Kasumi-1 (cell line): Measurements from ENCODE around the gene FSTL4.

Experiments
- DNase-seq, 2 experiments: peaks; one replicate each; lab custom pipeline; 2025; lab: John Stamatoyannopoulos, UW

The FSTL4 gene

DNA sequence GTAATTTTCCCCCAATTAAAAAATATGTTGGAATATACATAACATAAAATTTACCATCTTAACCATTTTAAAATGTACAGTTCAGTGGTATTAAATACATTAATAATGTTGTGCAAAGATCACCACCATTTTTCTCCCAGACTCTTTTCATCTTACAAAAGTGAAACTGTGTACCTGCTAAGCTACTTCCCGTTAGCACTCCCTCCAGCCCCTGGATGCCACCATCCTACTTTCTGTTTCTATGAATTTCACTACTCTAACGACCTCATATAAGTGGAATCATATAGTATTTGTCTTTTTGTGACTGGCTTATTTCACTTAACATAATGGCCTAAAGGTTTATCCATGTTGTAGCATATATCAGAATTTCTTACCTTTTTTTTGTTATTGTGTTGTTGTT lies 447.6 kb downstream of the FSTL4 start:
- DNase-seq = no peak

DNA sequence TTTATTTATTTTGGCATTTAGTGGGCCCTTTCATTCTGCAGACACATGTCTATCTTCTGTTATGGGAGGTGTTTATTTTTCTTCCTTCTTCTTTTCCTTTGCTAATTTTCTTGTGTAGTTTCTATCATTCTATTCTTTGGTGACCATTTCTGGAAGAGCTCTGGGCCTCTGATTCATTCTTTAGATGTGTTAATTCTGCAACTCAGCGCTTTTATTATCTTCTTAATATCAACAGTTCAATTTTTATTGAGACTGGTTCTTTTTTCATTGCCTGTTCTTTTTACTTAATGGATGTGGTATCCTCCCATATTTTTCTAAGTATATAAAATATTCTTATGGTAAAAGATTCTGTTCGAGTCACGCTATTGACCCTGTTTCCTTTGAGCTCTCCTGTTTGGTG lies 448.5 kb downstream of the FSTL4 start:
- no peak for DNase-seq

DNA sequence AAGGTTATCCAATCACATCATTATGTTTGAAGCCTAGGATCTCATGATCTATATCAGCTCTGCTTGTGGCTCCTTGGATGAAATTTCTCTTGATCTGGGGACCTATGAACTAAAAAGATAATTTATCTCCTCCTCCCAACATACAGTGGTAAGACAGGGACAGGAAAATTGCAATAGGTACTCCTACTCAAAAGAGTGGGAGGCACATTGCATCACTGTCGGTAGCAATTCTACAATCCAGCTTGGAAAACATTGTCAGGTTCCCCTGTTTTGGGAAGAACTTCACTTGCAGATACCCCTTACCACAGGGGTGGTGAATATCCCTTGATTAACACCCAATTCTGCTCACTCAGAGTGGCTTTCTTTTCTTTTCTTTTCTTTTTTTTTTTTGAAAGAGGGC lies 452.8 kb downstream of the FSTL4 start:
- no peak for DNase-seq

DNA sequence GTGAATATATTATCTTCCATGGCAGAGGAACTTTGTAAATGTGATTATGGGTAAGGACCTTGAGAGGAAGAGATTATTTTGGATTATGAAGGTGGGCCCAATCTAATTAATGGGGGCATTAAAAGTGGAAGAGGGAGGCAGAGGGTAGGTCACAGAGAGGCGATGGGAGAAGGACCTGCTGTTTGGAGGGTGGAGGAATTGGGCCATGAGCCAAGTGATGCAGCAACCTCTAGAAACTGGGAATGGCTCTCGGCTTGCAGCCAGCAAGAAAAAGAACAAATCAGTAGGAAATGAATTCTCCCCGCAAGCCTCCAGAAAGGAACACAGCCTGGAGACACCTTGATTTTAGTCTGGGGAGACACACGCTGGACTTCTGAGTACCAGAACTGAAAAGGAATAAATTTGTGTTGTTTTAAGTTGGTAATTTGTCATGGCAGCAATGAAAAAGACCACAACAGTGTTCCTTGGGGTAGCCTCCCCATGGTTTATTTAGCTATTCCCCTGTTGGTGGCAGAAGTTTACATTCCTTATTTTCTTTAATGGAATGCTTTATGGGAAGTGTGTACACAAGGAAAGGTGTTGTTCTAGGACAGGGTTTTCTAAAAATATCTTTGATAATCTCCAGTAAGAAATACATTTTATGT lies 456.9 kb downstream of the FSTL4 start:
- DNase-seq = no peak

DNA sequence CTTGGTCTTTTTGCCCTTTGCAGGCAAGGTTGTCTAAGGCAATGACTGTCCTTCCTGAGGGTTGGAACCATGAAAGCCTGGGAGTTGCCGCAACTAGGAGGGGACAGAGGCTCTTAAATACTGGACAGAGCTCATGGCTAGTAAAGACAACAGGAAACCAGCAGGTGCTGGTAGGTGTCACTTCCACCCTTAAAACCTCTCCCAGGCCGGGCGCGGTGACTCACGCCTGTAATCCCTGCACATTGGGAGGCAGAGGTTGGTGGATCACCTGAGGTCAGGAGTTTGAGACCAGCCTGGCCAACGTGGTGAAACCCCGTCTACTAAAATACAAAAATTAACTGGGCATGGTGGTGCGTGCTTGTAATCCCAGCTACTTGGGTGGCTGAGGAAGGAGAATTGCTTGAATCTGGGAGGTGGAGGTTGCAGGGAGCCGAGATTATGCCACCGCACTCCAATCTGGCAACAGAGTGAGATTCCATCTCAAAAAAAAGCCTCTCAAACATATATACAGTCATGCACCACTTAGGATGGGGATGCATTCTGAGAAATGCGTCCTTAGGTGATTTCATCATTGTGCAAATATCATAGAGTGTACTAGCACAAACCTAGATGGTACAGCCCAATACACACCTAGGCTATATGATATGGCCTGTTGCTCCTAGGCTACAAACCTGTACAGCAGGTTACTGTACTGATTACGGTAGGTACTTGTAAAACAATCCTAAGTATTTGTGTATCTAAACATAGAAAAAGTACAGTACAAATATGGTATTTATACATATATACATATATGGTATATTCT lies 457.9 kb downstream of the FSTL4 start:
- no peak for DNase-seq

DNA sequence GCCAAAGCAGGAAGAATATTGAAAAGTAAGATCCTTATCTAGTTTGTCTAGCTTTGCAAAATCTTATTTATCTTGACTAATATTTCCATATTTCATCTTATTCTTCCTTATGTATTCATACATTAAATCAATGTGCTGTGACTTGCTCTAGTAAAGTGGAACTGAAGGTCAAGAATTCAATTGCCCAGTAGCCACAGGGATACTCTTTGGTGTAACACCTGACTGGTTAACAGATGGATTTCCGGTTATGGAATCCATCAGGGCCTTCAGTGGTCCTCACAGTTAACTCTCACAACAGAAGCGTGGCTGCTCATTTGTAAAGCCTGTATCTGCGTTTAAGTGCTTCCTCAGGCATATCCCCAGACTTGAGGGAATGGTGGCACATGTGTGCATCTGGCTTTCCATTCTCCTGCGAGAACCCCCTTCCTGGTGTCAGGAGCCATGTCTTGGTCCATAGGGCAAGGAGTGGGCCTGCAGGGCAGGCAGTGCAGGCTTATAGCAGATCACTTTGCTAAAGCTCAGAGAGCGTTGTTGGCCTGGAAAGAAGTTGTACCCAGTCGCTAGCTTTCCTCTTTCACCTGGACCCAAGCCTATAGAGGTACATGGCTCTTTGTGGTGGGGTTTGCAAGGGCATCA lies 461.3 kb downstream of the FSTL4 start:
- no peak for DNase-seq

DNA sequence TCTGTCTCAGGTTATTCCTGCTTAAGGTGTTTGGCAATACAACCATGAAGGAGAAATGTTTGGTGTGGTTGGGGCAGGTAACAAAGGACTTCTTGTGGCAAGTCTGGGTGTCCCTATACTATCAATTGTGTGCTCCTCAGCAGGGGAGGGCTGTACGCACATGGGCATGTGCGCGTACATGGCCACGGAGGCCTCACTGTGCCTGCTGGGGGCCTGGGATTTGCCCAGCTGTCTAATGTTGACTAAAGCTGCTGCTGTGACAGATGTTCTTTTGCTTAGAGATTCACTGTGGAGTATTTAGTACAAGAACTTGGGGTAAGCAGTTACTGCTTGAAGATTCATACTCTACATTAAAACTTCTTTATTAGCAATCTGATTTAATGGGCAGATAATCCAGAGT lies 463.0 kb downstream of the FSTL4 start:
- no peak for DNase-seq

DNA sequence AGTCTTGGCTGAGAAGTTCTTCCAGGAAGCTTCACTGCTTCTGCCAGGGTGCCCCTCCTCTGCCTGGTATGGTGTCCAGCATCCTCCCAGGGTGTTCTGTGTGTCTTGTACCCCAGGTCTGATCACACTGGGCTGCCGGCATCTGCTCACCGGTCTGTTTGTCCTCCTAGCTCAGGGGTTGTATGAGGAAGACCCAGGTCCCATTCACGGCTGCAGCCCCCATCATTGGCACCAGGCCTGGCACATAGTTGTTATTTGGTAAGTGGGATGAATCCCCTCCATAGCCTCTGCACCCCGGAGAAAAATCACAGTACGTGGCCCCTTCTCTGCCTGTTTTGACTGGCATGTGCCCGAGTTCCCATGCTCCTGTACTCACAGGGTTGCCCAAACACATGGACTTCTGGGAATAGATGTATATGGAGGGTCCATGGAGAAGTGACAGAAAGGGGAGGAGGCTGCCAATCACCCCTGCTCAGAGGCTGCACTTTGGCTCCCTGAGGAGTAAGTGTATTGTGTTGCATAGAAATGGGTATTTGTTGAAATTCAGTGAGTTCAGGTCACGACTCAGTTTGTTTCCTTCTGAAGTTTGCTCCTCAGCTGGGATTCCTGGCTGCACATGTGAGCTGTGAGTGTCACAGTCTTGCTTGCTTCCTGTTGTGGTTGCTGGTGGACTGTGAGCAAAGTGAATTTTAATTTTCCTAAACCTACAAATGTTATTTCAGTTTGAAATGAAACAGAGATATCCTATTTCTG lies 464.4 kb downstream of the FSTL4 start:
- peak; percentile 23 to 42 for DNase-seq

DNA sequence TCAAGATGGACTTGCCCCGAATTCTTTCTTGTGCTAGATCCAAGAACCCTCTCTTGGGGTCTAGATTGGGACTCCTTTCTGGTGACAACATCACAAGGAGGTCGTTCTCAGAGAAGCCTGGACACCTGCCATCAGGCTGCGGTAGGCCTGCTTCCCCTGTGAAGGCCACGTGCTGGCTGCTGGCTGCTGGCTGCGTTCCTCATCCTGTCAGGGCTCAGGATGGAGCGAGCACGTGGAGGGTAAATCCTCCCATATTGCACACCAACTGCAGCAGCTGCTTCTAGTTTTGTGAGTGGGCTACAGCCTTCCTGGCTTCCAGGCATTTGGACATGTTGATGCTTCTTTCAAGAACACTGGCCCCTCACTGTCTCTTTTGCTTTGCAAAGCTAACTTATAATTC lies 464.9 kb downstream of the FSTL4 start:
- peak; percentile 66 to 70 for DNase-seq
